GM12865 (cell line): ENCODE measurements around the gene C3orf18.

ENCODE experiments used
- DNase-seq: peaks from one replicate; pipeline ENCODE4 v3.0.0; 2010; ENCODE audit warnings: low read depth
- H3K4me3 ChIP-seq: 2 replicates; pipeline ENCODE4 v1.5.1; 2011; ENCODE audit warnings: mild to moderate bottlenecking, low read depth, low read length, control low read depth
- CTCF ChIP-seq: IDR thresholded peaks from 2 replicates; pipeline ENCODE4 v1.5.1; 2011; ENCODE audit warnings: low read length, control low read depth, low read depth, inconsistent platforms; ENCODE audit not compliant: insufficient read depth; ENCODE audit errors: missing control alignments

Gene C3orf18

GRCh38 chr3:50537421-50538129 lies 30.0 kb downstream of the C3orf18 start:
- H3K4me3 ChIP-seq: no peak overlapping the region
- DNase-seq: no peak
- no peak for TF ChIP-seq CTCF

GRCh38 chr3:50536471-50537180 lies 30.9 kb downstream of the C3orf18 start:
- TF ChIP-seq CTCF: no peak

GRCh38 chr3:50534681-50535330 lies 32.7 kb downstream of the C3orf18 start:
- no peak overlapping the region for H3K4me3 ChIP-seq
- TF ChIP-seq CTCF: no peak
- DNase-seq: no peak

More at GRCh38 chr3:50536471-50537180, 30.9 kb downstream of the C3orf18 start:
- DNase-seq: no peak
- no peak overlapping the region for H3K4me3 ChIP-seq

GRCh38 chr3:50533807-50534461 lies 33.6 kb downstream of the C3orf18 start:
- TF ChIP-seq CTCF: no peak
- DNase-seq: no peak
- no peak overlapping the region for H3K4me3 ChIP-seq

GRCh38 chr3:50533316-50533715 lies 34.2 kb downstream of the C3orf18 start:
- no peak for DNase-seq
- H3K4me3 ChIP-seq: no peak overlapping the region
- TF ChIP-seq CTCF: no peak

- H3K4me3 ChIP-seq: no peak overlapping the region
- no peak for TF ChIP-seq CTCF
- no peak for DNase-seq
Observed at GRCh38 chr3:50532062-50532705, 35.4 kb downstream of the C3orf18 start.
